Nephron progenitor cell (in vitro differentiated cells): Measurements from ENCODE around the gene TTC12.

Experiments used
- DNase-seq: peaks from one replicate; pipeline ENCODE4 v3.0.0; 2021
- H3K27ac Mint-ChIP-seq: 2 replicates; pipeline ENCODE4 v1.8.0; 2021; ENCODE audit warnings: mild to moderate bottlenecking, moderate library complexity, mixed read lengths
- H3K27me3 Mint-ChIP-seq: 2 replicates; pipeline ENCODE4 v1.8.0; 2021; ENCODE audit warnings: mild to moderate bottlenecking, low read depth, mixed read lengths; ENCODE audit not compliant: poor library complexity
- H3K36me3 Mint-ChIP-seq: 2 replicates; pipeline ENCODE4 v1.8.0; 2021; ENCODE audit warnings: low read depth, mixed read lengths
- H3K4me1 Mint-ChIP-seq: 2 replicates; pipeline ENCODE4 v1.8.0; 2021; ENCODE audit warnings: mixed read lengths
- H3K4me3 Mint-ChIP-seq: 2 replicates; pipeline ENCODE4 v1.8.0; 2021; ENCODE audit warnings: mild to moderate bottlenecking, moderate library complexity, mixed read lengths
- H3K9me3 Mint-ChIP-seq: 2 replicates; pipeline ENCODE4 v1.8.0; 2021; ENCODE audit warnings: mild to moderate bottlenecking, moderate library complexity, mixed read lengths
- CTCF ChIP-seq: fragments of 200-600 bp; sonication (generic); IDR thresholded peaks from 2 replicates; pipeline ENCODE4 v1.5.0; 2021; ENCODE audit warnings: antibody characterized with exemption

TTC12 gene

GRCh38 chr11:113314389-113315301 lies at the start of gene TTC12:
TSS of gene TTC12 (plus strand) at chr11:113314583. CDS start at chr11:113316258, 1,675 bp downstream.
- Mint-ChIP-seq H3K4me3 (peak within 1 kb of the TSS; percentile 87), H3K27ac (no peak within 1 kb of the TSS), H3K27me3 (peaks cover 42% of the 10 kb centered on the region), H3K36me3 (peaks cover 33% of the 10 kb centered on the region), H3K4me1 (peaks cover 11% of the 10 kb centered on the region), H3K9me3 (peaks cover 17% of the 10 kb centered on the region)
- DNase-seq, result peak; percentile 97
- no peak for TF ChIP-seq CTCF

DNA sequence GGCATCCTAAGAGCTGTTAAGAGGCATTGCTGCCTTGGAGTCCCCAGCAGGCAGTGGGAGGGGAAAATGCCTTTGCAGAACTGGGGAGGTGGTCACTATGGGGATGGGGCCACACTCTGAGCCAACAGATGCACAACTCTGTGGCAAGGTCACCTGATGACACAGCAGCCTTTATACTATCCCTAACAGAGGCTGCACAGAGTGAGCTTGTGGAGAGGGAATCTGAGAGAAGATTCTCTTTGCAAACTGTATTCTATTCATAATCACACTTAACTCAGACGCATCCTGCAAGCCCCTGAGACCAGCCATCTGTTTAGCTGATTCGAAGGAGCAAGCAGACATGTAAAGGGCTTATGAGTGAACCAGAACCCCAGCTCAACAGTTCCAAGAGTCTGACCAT lies 49.0 kb upstream of the TTC12 start:
- DNase-seq, result no peak
- Mint-ChIP-seq H3K4me1 (no peaks in the 10 kb centered on the region), H3K27ac (no peak overlapping the region), H3K9me3 (no peaks in the 10 kb centered on the region), H3K27me3 (no peaks in the 10 kb centered on the region), H3K4me3 (no peak overlapping the region), H3K36me3 (peaks cover 43% of the 10 kb centered on the region)
- no peak for TF ChIP-seq CTCF

GRCh38 chr11:113267493-113267892 lies 46.9 kb upstream of the TTC12 start:
- DNase-seq, result no peak
- H3K27me3 Mint-ChIP-seq, result no peaks in the 10 kb centered on the region
- no peak for TF ChIP-seq CTCF
- H3K9me3 Mint-ChIP-seq, result no peaks in the 10 kb centered on the region
- H3K27ac Mint-ChIP-seq, result no peak overlapping the region
- no peak overlapping the region for H3K4me3 Mint-ChIP-seq
- H3K4me1 Mint-ChIP-seq, result peaks cover 2% of the 10 kb centered on the region
- H3K36me3 Mint-ChIP-seq, result peaks cover 38% of the 10 kb centered on the region

DNA sequence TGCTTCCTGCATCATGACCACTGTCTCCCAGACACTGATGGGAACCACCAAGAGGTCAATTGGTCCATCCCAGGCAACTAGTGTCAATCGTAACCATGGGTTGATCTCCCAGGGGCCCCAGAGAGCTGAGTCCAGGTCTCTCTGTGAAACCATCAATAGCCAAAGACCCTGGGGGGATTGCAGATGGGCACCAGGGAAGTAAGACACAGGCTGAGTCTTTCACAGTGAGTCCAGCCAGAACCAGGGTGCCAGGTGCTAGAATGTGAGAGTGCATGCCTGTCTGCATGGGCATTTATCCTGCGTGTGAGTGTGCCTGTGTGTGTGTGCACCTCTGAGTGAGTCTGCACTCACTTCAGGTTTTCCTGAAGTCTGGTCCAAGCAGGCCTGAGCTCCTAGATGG lies 45.3 kb upstream of the TTC12 start:
- Mint-ChIP-seq H3K4me1 (peaks cover 9% of the 10 kb centered on the region), H3K27ac (no peak overlapping the region), H3K36me3 (peaks cover 33% of the 10 kb centered on the region), H3K9me3 (no peaks in the 10 kb centered on the region), H3K4me3 (no peak overlapping the region), H3K27me3 (no peaks in the 10 kb centered on the region)
- DNase-seq, result no peak
- TF ChIP-seq CTCF, result no peak

DNA sequence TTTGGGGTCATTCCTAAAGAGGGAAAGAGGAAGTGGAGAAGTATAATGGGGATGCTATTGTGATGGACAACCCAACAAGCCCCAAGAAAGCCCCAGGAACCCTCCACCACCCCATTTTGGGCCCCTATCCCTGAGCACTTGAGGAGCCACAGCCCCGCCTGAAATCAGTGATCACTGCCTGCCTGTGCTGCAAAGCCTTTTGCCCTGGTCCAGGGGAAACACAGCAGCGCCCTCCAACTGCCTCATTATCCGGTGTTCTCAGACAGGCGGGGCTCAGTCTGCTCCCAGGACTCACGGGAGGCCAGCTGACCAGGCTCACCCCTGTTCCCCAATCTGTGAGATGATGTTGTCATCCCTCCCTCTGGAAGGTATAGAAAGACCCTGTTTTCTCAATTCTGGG lies 44.7 kb upstream of the TTC12 start:
- Mint-ChIP-seq H3K27me3 (no peaks in the 10 kb centered on the region), H3K36me3 (peaks cover 33% of the 10 kb centered on the region), H3K4me3 (no peak overlapping the region), H3K4me1 (peaks cover 9% of the 10 kb centered on the region), H3K27ac (no peak overlapping the region), H3K9me3 (no peaks in the 10 kb centered on the region)
- no peak for TF ChIP-seq CTCF
- no peak for DNase-seq

- DNase-seq, result no peak
- no peaks in the 10 kb centered on the region for H3K9me3 Mint-ChIP-seq
- H3K36me3 Mint-ChIP-seq, result peaks cover 36% of the 10 kb centered on the region
- H3K27ac Mint-ChIP-seq, result no peak overlapping the region
- no peak overlapping the region for H3K4me3 Mint-ChIP-seq
- H3K4me1 Mint-ChIP-seq, result peaks cover 11% of the 10 kb centered on the region
- no peak for TF ChIP-seq CTCF
- no peaks in the 10 kb centered on the region for H3K27me3 Mint-ChIP-seq
Observed at GRCh38 chr11:113270080-113270479, 44.3 kb upstream of the TTC12 start.
